GM23338 (cell line): Measurements from ENCODE around the gene GBF1.

Source experiments
- CREB1 ChIP-seq: fragments of 250-450 bp; sonication (Bioruptor Pico); IDR thresholded peaks from 2 replicates; pipeline ENCODE4 v1.5.0; 2020; ENCODE audit warnings: low read depth, mild to moderate bottlenecking, moderate library complexity
- CTCF ChIP-seq, 2 experiments: fragments of 200-600 bp in 1 of 2; sonication (generic) in 1 of 2; conservative IDR thresholded peaks; 2 replicates each; pipeline versions ENCODE4 v1.5.1 to v1.6.1; 2016 to 2017; ENCODE audit warnings: antibody characterized with exemption in 2 of 2, low read depth in 2 of 2, mild to moderate bottlenecking in 2 of 2, moderate library complexity in 1 of 2
- EZH2 ChIP-seq: fragments of 200-600 bp; sonication (generic); IDR thresholded peaks from one replicate; pipeline ENCODE4 v1.8.0; 2017; ENCODE audit warnings: antibody characterized with exemption, mild to moderate bottlenecking, low read depth; ENCODE audit not compliant: unreplicated experiment
- EZH2phosphoT487 ChIP-seq: fragments of 200-600 bp; sonication (generic); IDR thresholded peaks from one replicate; pipeline ENCODE4 v1.8.1; 2018; ENCODE audit warnings: antibody characterized with exemption; ENCODE audit not compliant: unreplicated experiment
- POLR2AphosphoS5 ChIP-seq: IDR thresholded peaks from 2 replicates; pipeline ENCODE4 v1.6.1; 2016; ENCODE audit warnings: antibody characterized with exemption, low read depth
- REST ChIP-seq: IDR thresholded peaks from one replicate; pipeline ENCODE4 v1.6.1; 2018; ENCODE audit warnings: antibody characterized with exemption; ENCODE audit not compliant: unreplicated experiment
- ZNF462 ChIP-seq: fragments of 250-450 bp; sonication (Bioruptor Pico); IDR thresholded peaks from 2 replicates; pipeline ENCODE4 v1.5.0; 2020; ENCODE audit warnings: mild to moderate bottlenecking, moderate library complexity
- TF ChIP-seq, protein P1 (sequence below): IDR thresholded peaks from 2 replicates; pipeline ENCODE4 v1.6.1; 2016; ENCODE audit warnings: antibody characterized with exemption

GRCh38 chr10:102395400-102396316 is 150.3 kb downstream of the GBF1 start, which contains the start of gene NFKB2:
- TF ChIP-seq CTCF (conservative IDR thresholded peaks at IDR 0.05; ENCODE audit: low read depth in 2 of 2) (no peak), POLR2AphosphoS5 (peak; percentile 60), REST (no peak), CREB1 (CRISPR knock-in tag) (peak; percentile 92), ZNF462 (no peak), EZH2 (no peak), EZH2phosphoT487 (no peak)
- TF ChIP-seq, protein P1, sequence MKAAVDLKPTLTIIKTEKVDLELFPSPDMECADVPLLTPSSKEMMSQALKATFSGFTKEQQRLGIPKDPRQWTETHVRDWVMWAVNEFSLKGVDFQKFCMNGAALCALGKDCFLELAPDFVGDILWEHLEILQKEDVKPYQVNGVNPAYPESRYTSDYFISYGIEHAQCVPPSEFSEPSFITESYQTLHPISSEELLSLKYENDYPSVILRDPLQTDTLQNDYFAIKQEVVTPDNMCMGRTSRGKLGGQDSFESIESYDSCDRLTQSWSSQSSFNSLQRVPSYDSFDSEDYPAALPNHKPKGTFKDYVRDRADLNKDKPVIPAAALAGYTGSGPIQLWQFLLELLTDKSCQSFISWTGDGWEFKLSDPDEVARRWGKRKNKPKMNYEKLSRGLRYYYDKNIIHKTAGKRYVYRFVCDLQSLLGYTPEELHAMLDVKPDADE, result no peak
